Activated T-cell treated with anti-CD3 and anti-CD28 coated beads for 48 hours (primary cell): ENCODE results near the gene TEX47.

Experiments used
- DNase-seq: peaks from one replicate; pipeline ENCODE4 v3.0.0-alpha.2; 2020; ENCODE audit warnings: low read depth

The TEX47 gene

GRCh38 chr7:88746126-88746525, 49.4 kb downstream of the TEX47 start:
- no peak for DNase-seq
